ENCODE results near the gene SPATA13. TPM values are rescaled to one million over a fixed set of nuclear protein-coding genes. Genes with fewer than 3 reads are reported as not detected.
"Not testable (repeated sequence)": the region's sequence is repeated elsewhere in the genome, so short reads cannot be mapped to it uniquely, and the experiment has no call there.

Gene SPATA13
- total RNA-seq, 1 experiment from 2014 or later: 14.1 TPM

- no CpG with 5 or more reads among the region's 8 CpGs for WGBS (ENCODE audit: extremely low coverage, insufficient read length, low lambda C conversion rate)
Measured at GRCh38 chr13:24321416-24321815, 160.9 kb downstream of the SPATA13 start.

More at GRCh38 chr13:24321416-24321815, 160.9 kb downstream of the SPATA13 start:
- not testable (repeated sequence) for H3K9me3 ChIP-seq (ENCODE audit: control insufficient read depth, low read depth, low read length); H4K8ac ChIP-seq (replicated peaks; ENCODE audit: insufficient read length, low read depth, low read length); H3T11ph ChIP-seq (ENCODE audit: low read length); H4K20me1 ChIP-seq (ENCODE audit: control insufficient read depth, insufficient read depth, insufficient read length); H3K4me2 ChIP-seq (ENCODE audit: insufficient read depth, insufficient read length, low read length); H3K27me3 ChIP-seq (ENCODE audit: insufficient read depth, low read length); H3K18ac ChIP-seq (ENCODE audit: insufficient read length, low read depth, low read length); H3K4me1 Mint-ChIP-seq; H2AK5ac ChIP-seq (ENCODE audit: insufficient read length, low read length); H3K36me3 Mint-ChIP-seq (ENCODE audit: insufficient read depth in 1 of 3, low read depth in 3 of 3); H2BK20ac ChIP-seq (ENCODE audit: low read depth, low read length, poor library complexity, severe bottlenecking); H3K79me2 ChIP-seq (ENCODE audit: insufficient read depth, low read length); H3K27me3 Mint-ChIP-seq (ENCODE audit: low read depth); H3K56ac ChIP-seq (ENCODE audit: insufficient read length, low read depth, low read length); H2AFZ ChIP-seq (ENCODE audit: low read length); DNase-seq; H3K23me2 ChIP-seq (ENCODE audit: insufficient read length, low read depth, low read length, poor library complexity, severe bottlenecking); H3K14ac ChIP-seq (ENCODE audit: insufficient read depth, low read length); H3K4ac ChIP-seq (ENCODE audit: low read depth, low read length); H3K4me1 ChIP-seq (ENCODE audit: insufficient read depth, low read length); H3K79me1 ChIP-seq (ENCODE audit: insufficient read depth, low read depth, low read length, poor library complexity, severe bottlenecking); H3K23ac ChIP-seq (ENCODE audit: insufficient read length, low read depth, low read length); H4K5ac ChIP-seq (ENCODE audit: insufficient read length, low read depth, low read length); H2BK5ac ChIP-seq (ENCODE audit: insufficient read length, low read length); H4K91ac ChIP-seq (ENCODE audit: insufficient read length, low read depth, low read length); H3K27ac Mint-ChIP-seq; H2BK12ac ChIP-seq (ENCODE audit: insufficient read length, low read depth, low read length); H3K9me3 Mint-ChIP-seq; H3K9ac ChIP-seq (ENCODE audit: extremely low read depth, insufficient read length, low read length); H3K4me3 Mint-ChIP-seq; H3K27ac ChIP-seq (ENCODE audit: insufficient read length, low read depth, low read length); H2BK15ac ChIP-seq (ENCODE audit: low read depth, low read length); H2BK120ac ChIP-seq (ENCODE audit: low read depth, low read length, poor library complexity, severe bottlenecking)

Data from H9 (cell line).